CD8-positive, alpha-beta memory T cell (primary cell): ENCODE measurements around the gene ADAMTS13. TPM values are rescaled to one million over a fixed set of nuclear protein-coding genes. Genes with fewer than 3 reads are reported as not detected.
A peak's percentile ranks its signal among the peaks of the same experiment; 100 is the strongest.
"Not testable (repeated sequence)": the region's sequence is repeated elsewhere in the genome, so short reads cannot be mapped to it uniquely, and the experiment has no call there.

Experiments
- CTCF ChIA-PET: fragments of 350-600 bp; sonication (Branson Sonifier 250); formaldehyde crosslinking; loops from one replicate; lab custom pipeline; 2021; ENCODE audit warnings: antibody characterized with exemption; lab: Charles Lee
- POLR2A ChIA-PET: fragments of 350-600 bp; sonication (Branson Sonifier 250); formaldehyde crosslinking; loops from one replicate; lab custom pipeline; 2021; ENCODE audit warnings: antibody characterized with exemption; lab: Charles Lee
- DNase-seq, 5 donors: peaks; one replicate each; pipeline versions ENCODE4 v3.0.0 to v3.0.0-alpha.2; 2020 to 2022; ENCODE audit warnings: mixed read lengths in 1 of 5
- H3K27ac ChIP-seq: one replicate; pipeline ENCODE4 v1.7.0; 2013; ENCODE audit warnings: low read depth, mild to moderate bottlenecking, low read length, moderate library complexity
- H3K27me3 ChIP-seq: 2 replicates; pipeline ENCODE4 v1.7.0; 2013; ENCODE audit warnings: low read length, mild to moderate bottlenecking; ENCODE audit not compliant: insufficient read depth, poor library complexity, severe bottlenecking
- H3K36me3 ChIP-seq: 2 replicates; pipeline ENCODE4 v1.7.0; 2013; ENCODE audit warnings: mild to moderate bottlenecking, low read length, moderate library complexity; ENCODE audit not compliant: insufficient read depth
- H3K4me1 ChIP-seq: 2 replicates; pipeline ENCODE4 v1.7.0; 2013; ENCODE audit warnings: mild to moderate bottlenecking, low read length, moderate library complexity; ENCODE audit not compliant: insufficient read depth
- H3K4me3 ChIP-seq: 2 replicates; pipeline ENCODE4 v1.7.0; 2013; ENCODE audit warnings: mild to moderate bottlenecking, low read length
- H3K9me3 ChIP-seq: 2 replicates; pipeline ENCODE4 v1.7.0; 2013; ENCODE audit warnings: mild to moderate bottlenecking, low read length
- H3K27ac Mint-ChIP-seq, 8 donors: one replicate each; pipeline ENCODE4 v1.8.0; 2020 to 2021; ENCODE audit warnings: mixed read lengths in 8 of 8, mild to moderate bottlenecking in 6 of 8, inconsistent platforms in 3 of 8, moderate library complexity in 3 of 8
- H3K27me3 Mint-ChIP-seq, 2 donors: one replicate each; pipeline ENCODE4 v1.8.0; 2020 to 2021; ENCODE audit warnings: mixed read lengths in 2 of 2, mild to moderate bottlenecking in 1 of 2, moderate library complexity in 1 of 2
- H3K36me3 Mint-ChIP-seq, 3 donors: one replicate each; pipeline ENCODE4 v1.8.0; 2020 to 2021; ENCODE audit warnings: mixed read lengths in 3 of 3, inconsistent platforms in 1 of 3, mild to moderate bottlenecking in 1 of 3
- H3K4me1 Mint-ChIP-seq, 3 donors: one replicate each; pipeline ENCODE4 v1.8.0; 2020 to 2021; ENCODE audit warnings: mixed read lengths in 3 of 3, inconsistent platforms in 1 of 3, mild to moderate bottlenecking in 1 of 3
- H3K4me3 Mint-ChIP-seq, 7 donors: one replicate each; pipeline ENCODE4 v1.8.0; 2020 to 2021; ENCODE audit warnings: mixed read lengths in 7 of 7, mild to moderate bottlenecking in 6 of 7, moderate library complexity in 4 of 7, inconsistent platforms in 2 of 7
- H3K9me3 Mint-ChIP-seq, 5 donors: one replicate each; pipeline ENCODE4 v1.8.0; 2020 to 2022; ENCODE audit warnings: mixed read lengths in 5 of 5, mild to moderate bottlenecking in 3 of 5, moderate library complexity in 2 of 5, inconsistent platforms in 1 of 5
- polyA plus RNA-seq: library from polyadenylated mRNA; unstranded; fragments of 300-500 nt; fragmentation: Illumina TruSeq; gene quantifications from one replicate; pipeline ENCODE4 v1.2.3, GENCODE V29; 2021
- total RNA-seq, 2 experiments: library from RNA; stranded (reverse); gene quantifications; one replicate each; pipeline ENCODE4 v1.2.3, GENCODE V29; 2021

Gene ADAMTS13
- total RNA-seq (1 to 10 TPM; 1.0 to 1.1 TPM), polyA plus RNA-seq (0.32 TPM)

GRCh38 chr9:133421615-133422542 lies at the start of gene ADAMTS13:
Gene ADAMTS13 (plus strand): TSS chr9:133422367. CDS start chr9:133422444, 77 bp downstream.
- H3K9me3 ChIP-seq, result no peaks in the 10 kb centered on the region
- peaks cover 5% of the 10 kb centered on the region for H3K27me3 ChIP-seq
- ChIA-PET CTCF (no interaction called here), POLR2A (no interaction called here)
- no peak within 1 kb of the TSS for H3K4me3 ChIP-seq
- H3K4me3 Mint-ChIP-seq, result peak within 1 kb of the TSS in 3 of 7 donors; percentile 2 to 78 (median 63)
- DNase-seq, result peak in 2 of 5 donors; percentile 23 to 62
- H3K27me3 Mint-ChIP-seq, result peaks cover 10 to 15% of the 10 kb centered on the region in 2 donors
- peaks cover 20 to 39% (median 35%) of the 10 kb centered on the region in 3 donors for H3K4me1 Mint-ChIP-seq
- no peak within 1 kb of the TSS for H3K27ac ChIP-seq
- H3K9me3 Mint-ChIP-seq, result no peaks in the 10 kb centered on the region
- H3K36me3 ChIP-seq, result no peaks in the 10 kb centered on the region
- H3K36me3 Mint-ChIP-seq, result peaks cover 0 to 5% (median 0%) of the 10 kb centered on the region in 3 donors
- peak within 1 kb of the TSS; percentile 27 to 93 (median 78) for H3K27ac Mint-ChIP-seq
- H3K4me1 ChIP-seq, result peaks cover 4% of the 10 kb centered on the region

DNA sequence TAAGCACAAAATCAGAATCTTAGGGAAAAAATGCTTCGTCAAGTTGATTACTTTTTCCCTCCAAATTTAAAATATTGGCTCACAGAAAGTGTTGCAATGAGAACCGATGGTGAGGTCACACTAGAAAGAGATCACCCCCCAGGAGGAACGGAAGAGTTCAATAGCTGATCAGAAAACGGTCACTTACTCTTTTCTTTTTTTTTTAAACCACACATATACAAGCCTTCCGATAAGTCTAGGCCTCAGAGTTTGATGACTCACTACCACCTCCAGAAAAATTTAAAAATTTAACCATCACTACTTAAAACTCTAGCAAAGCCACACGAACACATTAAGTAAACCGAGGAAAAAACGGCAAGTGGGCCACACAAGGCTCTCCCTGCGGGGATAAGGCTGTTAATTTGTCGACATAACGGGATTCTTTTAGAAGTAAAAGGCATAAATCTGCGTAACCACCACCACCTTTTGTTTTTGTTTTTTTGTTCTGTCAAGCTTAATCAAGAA lies 47.5 kb upstream of the ADAMTS13 start:
- POLR2A ChIA-PET, result interaction anchor here (1.0 to 2.5 kb wide), 4 partner anchors 12 to 39 kb away, joined by 4 to 25 read pairs (median 12); partner anchors contain the start of genes MED22, RPL7A, SURF1 and SURF2
- Mint-ChIP-seq H3K4me1 (peaks cover 50 to 55% (median 55%) of the 10 kb centered on the region in 3 donors), H3K9me3 (no peaks in the 10 kb centered on the region), H3K27me3 (no peaks in the 10 kb centered on the region), H3K4me3 (peak overlapping the region; percentile 91 to 98 (median 95)), H3K36me3 (peaks cover 0 to 37% (median 2%) of the 10 kb centered on the region in 3 donors), H3K27ac (peak overlapping the region; percentile 94 to 99 (median 98))
- CTCF ChIA-PET, result interaction anchor here (1.3 to 6.5 kb wide), 6 partner anchors 11 to 112 kb away, joined by 3 to 84 read pairs (median 8); partner anchors contain the start of genes MED22, RPL7A, SURF1 and SURF2
- no peaks in the 10 kb centered on the region for H3K9me3 ChIP-seq
- DNase-seq, result peak in 1 of 5 donors; percentile 51
- H3K4me3 ChIP-seq, result peak overlapping the region; percentile 84
- H3K27ac ChIP-seq, result peak overlapping the region; percentile 87
- H3K4me1 ChIP-seq, result peaks cover 50% of the 10 kb centered on the region
- H3K36me3 ChIP-seq, result no peaks in the 10 kb centered on the region
- H3K27me3 ChIP-seq, result no peaks in the 10 kb centered on the region

GRCh38 chr9:133375116-133375723 lies 46.9 kb upstream of the ADAMTS13 start:
- Histone ChIP-seq H3K4me1 (peaks cover 44% of the 10 kb centered on the region), H3K4me3 (peak overlapping the region; percentile 84), H3K36me3 (no peaks in the 10 kb centered on the region), H3K27me3 (no peaks in the 10 kb centered on the region), H3K9me3 (no peaks in the 10 kb centered on the region), H3K27ac (peak overlapping the region; percentile 87)
- peak overlapping the region; percentile 94 to 99 (median 98) for H3K27ac Mint-ChIP-seq
- POLR2A ChIA-PET, result interaction anchor here (1.7 to 2.5 kb wide), 3 partner anchors 12 to 27 kb away, joined by 4 to 25 read pairs (median 16); partner anchors contain the start of genes MED22, RPL7A, SURF1 and SURF2
- DNase-seq, result no peak
- peak overlapping the region; percentile 91 to 98 (median 95) for H3K4me3 Mint-ChIP-seq
- H3K27me3 Mint-ChIP-seq, result no peaks in the 10 kb centered on the region
- peaks cover 45 to 50% (median 49%) of the 10 kb centered on the region in 3 donors for H3K4me1 Mint-ChIP-seq
- CTCF ChIA-PET, result interaction anchor here (1.3 to 6.5 kb wide), 6 partner anchors 11 to 111 kb away, joined by 3 to 84 read pairs (median 8); partner anchors contain the start of genes MED22, RPL7A, SURF1 and SURF2
- peaks cover 0 to 32% (median 2%) of the 10 kb centered on the region in 3 donors for H3K36me3 Mint-ChIP-seq
- H3K9me3 Mint-ChIP-seq, result no peaks in the 10 kb centered on the region

DNA sequence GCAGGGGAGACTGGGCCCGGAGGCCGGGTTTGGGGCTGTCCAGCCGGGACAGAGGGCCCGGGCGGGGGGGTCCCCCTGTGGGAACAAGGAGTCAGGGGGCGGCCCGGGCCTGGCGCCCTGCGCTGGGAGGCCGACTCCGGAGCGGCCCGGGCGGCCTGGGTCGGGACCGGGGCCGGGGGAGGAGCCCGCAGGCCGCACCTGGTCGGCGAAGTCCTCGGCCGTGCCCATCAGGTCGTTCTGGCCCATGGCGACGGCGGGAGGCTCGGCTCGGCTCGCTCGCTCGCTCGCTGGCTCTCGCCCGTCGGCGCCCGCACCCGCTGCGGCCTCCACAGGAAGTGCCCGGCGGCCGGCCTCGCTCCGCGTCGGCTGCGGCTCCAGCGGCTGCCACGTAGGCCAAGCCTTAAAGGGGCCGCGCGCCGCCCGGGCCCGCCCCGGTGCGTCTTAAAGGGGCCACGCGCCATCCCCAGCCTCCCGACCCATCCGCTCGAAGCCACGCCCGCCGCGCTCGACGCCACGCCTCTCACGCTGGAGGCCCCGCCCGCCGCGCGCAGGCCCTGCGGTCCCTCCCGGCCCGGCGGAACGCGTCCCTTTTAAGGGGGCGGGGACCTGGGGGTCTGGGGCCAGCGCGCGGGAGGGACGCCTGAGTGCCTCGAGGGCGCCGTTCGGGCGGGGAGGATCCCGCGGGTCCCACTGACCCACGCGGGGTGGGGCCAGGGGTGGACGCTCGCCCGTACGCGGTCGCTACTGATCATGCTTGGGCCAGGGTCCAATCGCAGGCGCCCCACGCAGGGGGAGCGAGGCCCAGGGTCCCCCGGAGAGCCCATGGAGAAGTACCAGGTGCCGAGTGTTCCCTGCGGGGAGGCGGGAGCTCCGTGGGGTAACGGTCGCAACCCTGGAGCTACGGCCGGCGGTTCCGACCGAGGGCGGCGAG lies 46.2 kb upstream of the ADAMTS13 start, which contains the start of the genes STKLD1 and SURF4:
Gene STKLD1, plus strand, starts transcription at position 643 of the 931 bp plus-strand sequence. Its CDS starts 108 bp downstream, at position 751.
Gene SURF4, minus strand, starts transcription at position 337 of the 931 bp plus-strand sequence. Its CDS starts 91 bp downstream, at position 246.
- Mint-ChIP-seq H3K36me3 (peaks cover 0 to 27% (median 2%) of the 10 kb centered on the region in 3 donors), H3K9me3 (no peaks in the 10 kb centered on the region), H3K4me3 (peak within 1 kb of the TSS; percentile 91 to 98 (median 95)), H3K27me3 (no peaks in the 10 kb centered on the region), H3K4me1 (peaks cover 37 to 42% (median 42%) of the 10 kb centered on the region in 3 donors), H3K27ac (peak within 1 kb of the TSS; percentile 94 to 99 (median 98))
- Histone ChIP-seq H3K4me3 (peak within 1 kb of the TSS; percentile 84), H3K27ac (peak within 1 kb of the TSS; percentile 87), H3K36me3 (no peaks in the 10 kb centered on the region), H3K27me3 (no peaks in the 10 kb centered on the region), H3K4me1 (peaks cover 37% of the 10 kb centered on the region), H3K9me3 (no peaks in the 10 kb centered on the region)
- CTCF ChIA-PET, result interaction anchor here (0.8 to 6.5 kb wide), 4 partner anchors 12 to 41 kb away, joined by 3 to 47 read pairs (median 8); partner anchors contain the start of genes MED22 and RPL7A
- peak; percentile 91 to 94 (median 92) for DNase-seq
- POLR2A ChIA-PET, result interaction anchor here (0.6 to 2.5 kb wide), 5 partner anchors 20 to 43 kb away, joined by 3 to 25 read pairs (median 7); partner anchors contain the start of genes MED22, RPL7A, SURF1 and SURF2

DNA sequence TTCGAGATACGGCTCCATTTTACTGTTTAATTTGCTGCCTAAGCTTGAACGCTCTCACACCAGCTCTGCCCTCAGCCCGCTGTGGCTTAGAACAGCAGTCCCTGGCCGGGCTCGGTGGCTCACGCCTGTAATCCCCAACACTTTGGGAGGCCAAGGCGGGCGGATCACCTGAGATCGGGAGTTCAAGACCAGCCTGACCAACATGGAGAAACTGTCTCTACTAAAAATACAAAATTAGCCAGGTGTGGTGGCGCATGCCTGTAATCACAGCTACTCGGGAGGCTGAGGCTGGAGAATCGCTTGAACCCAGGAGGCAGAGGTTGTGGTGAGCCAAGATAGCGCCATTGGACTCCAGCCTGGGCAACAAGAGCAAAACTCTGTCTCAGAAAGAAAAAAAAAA lies 44.9 kb upstream of the ADAMTS13 start:
- not testable (repeated sequence) for DNase-seq, H3K36me3 ChIP-seq, H3K9me3 Mint-ChIP-seq, H3K27me3 ChIP-seq, H3K27me3 Mint-ChIP-seq, H3K9me3 ChIP-seq, H3K4me3 ChIP-seq, H3K27ac ChIP-seq
- Mint-ChIP-seq H3K4me1 (peaks cover 24 to 29% (median 29%) of the 10 kb centered on the region in 3 donors), H3K27ac (peak overlapping the region in 5 of 8 donors; percentile 46 to 83 (median 75)), H3K36me3 (peaks cover 0 to 22% (median 2%) of the 10 kb centered on the region in 3 donors), H3K4me3 (peak overlapping the region; percentile 64 to 84 (median 75))
- ChIA-PET CTCF (interaction anchor here (0.8 kb wide), 2 partner anchors 27 to 29 kb away, joined by 3 read pairs; partner anchors contain the start of genes MED22 and RPL7A), POLR2A (interaction anchor here (1.0 to 1.8 kb wide), 2 partner anchors 29 to 45 kb away, joined by 3 to 7 read pairs; partner anchors contain the start of genes MED22 and RPL7A)
- H3K4me1 ChIP-seq, result peaks cover 24% of the 10 kb centered on the region

DNA sequence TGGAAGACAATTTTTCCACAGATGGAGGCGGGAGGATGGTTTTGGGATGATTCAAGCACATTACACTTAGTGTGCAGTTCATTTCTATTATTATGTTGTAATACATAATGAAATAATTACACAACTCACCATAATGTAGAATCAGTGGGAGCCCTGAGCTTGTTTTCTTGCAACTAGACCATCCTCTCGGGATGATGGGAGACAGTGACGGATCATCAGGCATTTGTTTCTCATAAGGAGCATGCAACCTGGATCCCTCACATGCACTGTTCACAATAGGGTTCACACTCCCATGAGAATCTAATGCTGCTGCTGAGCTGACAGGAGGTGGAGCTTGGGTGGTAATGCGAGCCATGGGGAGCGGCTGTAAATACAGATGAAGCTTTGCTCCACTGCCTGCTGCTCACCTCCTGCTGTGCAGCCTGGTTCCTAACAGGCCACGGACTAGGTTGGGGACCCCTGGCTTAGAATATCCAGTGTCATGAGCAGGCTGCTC lies 44.4 kb upstream of the ADAMTS13 start:
- POLR2A ChIA-PET, result interaction anchor here (1.8 kb wide), 1 partner anchor 30 kb away, joined by 7 read pairs; the partner anchor contains the start of genes MED22 and RPL7A
- H3K27ac Mint-ChIP-seq, result peak overlapping the region in 2 of 8 donors; percentile 31 to 83

More for the DNA sequence above, 44.4 kb upstream of the ADAMTS13 start:
- H3K4me1 ChIP-seq, result peaks cover 19% of the 10 kb centered on the region
- no peaks in the 10 kb centered on the region for H3K9me3 ChIP-seq
- peaks cover 0 to 17% (median 2%) of the 10 kb centered on the region in 3 donors for H3K36me3 Mint-ChIP-seq
- H3K4me3 Mint-ChIP-seq, result peak overlapping the region in 1 of 7 donors; percentile 82
- DNase-seq, result no peak
- H3K27ac ChIP-seq, result no peak overlapping the region
- no peaks in the 10 kb centered on the region for H3K27me3 ChIP-seq
- H3K36me3 ChIP-seq, result no peaks in the 10 kb centered on the region
- peaks cover 19 to 24% (median 24%) of the 10 kb centered on the region in 3 donors for H3K4me1 Mint-ChIP-seq
- H3K27me3 Mint-ChIP-seq, result no peaks in the 10 kb centered on the region
- no peak overlapping the region for H3K4me3 ChIP-seq
- no peaks in the 10 kb centered on the region for H3K9me3 Mint-ChIP-seq
- CTCF ChIA-PET, result interaction anchor here (1.1 kb wide), 1 partner anchor 43 kb away, joined by 3 read pairs; no protein-coding TSS in a partner anchor
